Uterus (tissue), 4 donors: ENCODE measurements around the gene KCNQ1. TPM values are rescaled to one million over a fixed set of nuclear protein-coding genes. Genes with fewer than 3 reads are reported as not detected.

Experiments used
- DNase-seq, 2 donors: peaks; one replicate each; pipeline ENCODE4 v3.0.0-alpha.2; 2019 to 2020
- H3K27ac ChIP-seq, 2 donors: fragments of 200-600 bp; sonication (generic); 1 replicate in 1 of 2; 2 replicates in 1 of 2; pipeline ENCODE4 v1.5.1; 2016 to 2018
- H3K27me3 ChIP-seq, 2 donors: fragments of 200-600 bp; sonication (generic); one replicate each; pipeline ENCODE4 v1.5.1; 2018 to 2019; ENCODE audit warnings: control low read depth in 1 of 2
- H3K36me3 ChIP-seq, 2 donors: fragments of 200-600 bp; sonication (generic); one replicate each; pipeline ENCODE4 v1.5.1; 2019; ENCODE audit warnings: control low read depth in 1 of 2
- H3K4me1 ChIP-seq, 2 donors: fragments of 200-600 bp; sonication (generic); one replicate each; pipeline ENCODE4 v1.5.1; 2018 to 2019; ENCODE audit warnings: control low read depth in 1 of 2
- H3K4me3 ChIP-seq, 2 donors: fragments of 200-600 bp; sonication (generic); 1 replicate in 1 of 2; 2 replicates in 1 of 2; pipeline ENCODE4 v1.5.1; 2018 to 2019; ENCODE audit warnings: mild to moderate bottlenecking in 1 of 2
- H3K9me3 ChIP-seq, 2 donors: fragments of 200-600 bp; sonication (generic); one replicate each; pipeline ENCODE4 v1.5.1; 2019; ENCODE audit warnings: control low read depth in 1 of 2
- POLR2A ChIP-seq, 2 donors: fragments of 450-650 bp; IDR thresholded peaks; one replicate each; pipeline ENCODE4 v1.6.1; 2016; ENCODE audit warnings: antibody characterized with exemption in 2 of 2, mild to moderate bottlenecking in 1 of 2, moderate library complexity in 1 of 2
- intact Hi-C: fragments of 100-400 bp; cut with DNase I; formaldehyde crosslinking; loops from one replicate; pipeline ENCODE4 v1.15.1; 2023; ENCODE audit warnings: low total_unique reads
- total RNA-seq, 4 donors: library from RNA; depleted of rRNA in 3 of 4; stranded (reverse); fragments of >200 nt in 3 of 4; gene quantifications; one replicate each; pipeline versions ENCODE4 v1.1.0 to v1.2.4, GENCODE V29; 2014 to 2023
- TF ChIP-seq, protein P1 (sequence below), 4 experiments: fragments of 200-600 bp in 2 of 4; fragments of 450-650 bp in 2 of 4; sonication (generic) in 2 of 4; IDR thresholded peaks; one replicate each; pipeline ENCODE4 v1.5.1; 2016 to 2019; ENCODE audit warnings: antibody characterized with exemption in 4 of 4, mild to moderate bottlenecking in 2 of 4, moderate library complexity in 1 of 4
- donor health status: DM: yes; HTN: yes; CAD: no.

The KCNQ1 gene
- total RNA-seq, 4 donors from 2014 or later = 2.6 to 10.4 (median 5.4) TPM

DNA sequence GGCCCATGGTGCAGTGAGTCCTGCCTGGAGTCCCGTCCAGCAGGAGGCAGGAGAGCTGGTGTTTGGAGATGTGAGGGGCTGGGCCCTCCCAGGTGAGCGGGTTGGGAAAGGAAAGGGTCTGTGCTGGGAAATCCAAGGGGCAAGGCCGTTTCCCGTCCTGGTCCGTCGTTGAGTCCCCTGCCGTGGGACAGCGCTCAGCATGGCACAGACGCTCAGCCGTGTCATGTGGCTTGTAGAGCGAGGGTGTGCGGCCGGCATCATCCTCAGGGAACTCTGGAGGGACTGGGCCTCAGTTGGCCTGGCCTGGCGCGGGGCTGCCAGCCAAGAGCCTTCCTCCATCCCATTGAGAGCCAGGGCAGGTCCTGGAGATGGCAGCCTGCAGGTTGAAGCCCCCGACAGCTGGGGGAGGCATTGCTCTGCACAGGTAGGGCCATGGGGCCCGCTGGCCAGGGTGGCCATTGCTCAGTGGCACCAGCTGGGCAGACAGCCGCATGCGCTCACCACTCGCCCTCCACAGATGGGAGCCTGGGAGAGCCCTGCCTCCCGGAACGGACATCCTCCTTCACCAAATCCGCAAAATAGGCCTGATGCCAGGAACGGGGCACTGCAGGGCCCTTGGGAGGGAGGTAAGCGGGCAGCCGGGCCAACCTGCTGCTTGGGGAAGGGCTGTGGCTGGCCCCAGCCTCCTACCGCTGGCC, 28.7 kb downstream of the KCNQ1 start:
- Histone ChIP-seq H3K4me1 (no peaks in the 10 kb centered on the region), H3K9me3 (no peaks in the 10 kb centered on the region), H3K27ac (no peak overlapping the region), H3K27me3 (no peaks in the 10 kb centered on the region), H3K4me3 (no peak overlapping the region), H3K36me3 (no peaks in the 10 kb centered on the region)
- intact Hi-C loops = no loop called here
- no peak for DNase-seq
- TF ChIP-seq, protein P1, sequence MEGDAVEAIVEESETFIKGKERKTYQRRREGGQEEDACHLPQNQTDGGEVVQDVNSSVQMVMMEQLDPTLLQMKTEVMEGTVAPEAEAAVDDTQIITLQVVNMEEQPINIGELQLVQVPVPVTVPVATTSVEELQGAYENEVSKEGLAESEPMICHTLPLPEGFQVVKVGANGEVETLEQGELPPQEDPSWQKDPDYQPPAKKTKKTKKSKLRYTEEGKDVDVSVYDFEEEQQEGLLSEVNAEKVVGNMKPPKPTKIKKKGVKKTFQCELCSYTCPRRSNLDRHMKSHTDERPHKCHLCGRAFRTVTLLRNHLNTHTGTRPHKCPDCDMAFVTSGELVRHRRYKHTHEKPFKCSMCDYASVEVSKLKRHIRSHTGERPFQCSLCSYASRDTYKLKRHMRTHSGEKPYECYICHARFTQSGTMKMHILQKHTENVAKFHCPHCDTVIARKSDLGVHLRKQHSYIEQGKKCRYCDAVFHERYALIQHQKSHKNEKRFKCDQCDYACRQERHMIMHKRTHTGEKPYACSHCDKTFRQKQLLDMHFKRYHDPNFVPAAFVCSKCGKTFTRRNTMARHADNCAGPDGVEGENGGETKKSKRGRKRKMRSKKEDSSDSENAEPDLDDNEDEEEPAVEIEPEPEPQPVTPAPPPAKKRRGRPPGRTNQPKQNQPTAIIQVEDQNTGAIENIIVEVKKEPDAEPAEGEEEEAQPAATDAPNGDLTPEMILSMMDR (IDR thresholded peaks at IDR 0.05) = no peak
- no peak for TF ChIP-seq POLR2A (IDR thresholded peaks at IDR 0.05)

DNA sequence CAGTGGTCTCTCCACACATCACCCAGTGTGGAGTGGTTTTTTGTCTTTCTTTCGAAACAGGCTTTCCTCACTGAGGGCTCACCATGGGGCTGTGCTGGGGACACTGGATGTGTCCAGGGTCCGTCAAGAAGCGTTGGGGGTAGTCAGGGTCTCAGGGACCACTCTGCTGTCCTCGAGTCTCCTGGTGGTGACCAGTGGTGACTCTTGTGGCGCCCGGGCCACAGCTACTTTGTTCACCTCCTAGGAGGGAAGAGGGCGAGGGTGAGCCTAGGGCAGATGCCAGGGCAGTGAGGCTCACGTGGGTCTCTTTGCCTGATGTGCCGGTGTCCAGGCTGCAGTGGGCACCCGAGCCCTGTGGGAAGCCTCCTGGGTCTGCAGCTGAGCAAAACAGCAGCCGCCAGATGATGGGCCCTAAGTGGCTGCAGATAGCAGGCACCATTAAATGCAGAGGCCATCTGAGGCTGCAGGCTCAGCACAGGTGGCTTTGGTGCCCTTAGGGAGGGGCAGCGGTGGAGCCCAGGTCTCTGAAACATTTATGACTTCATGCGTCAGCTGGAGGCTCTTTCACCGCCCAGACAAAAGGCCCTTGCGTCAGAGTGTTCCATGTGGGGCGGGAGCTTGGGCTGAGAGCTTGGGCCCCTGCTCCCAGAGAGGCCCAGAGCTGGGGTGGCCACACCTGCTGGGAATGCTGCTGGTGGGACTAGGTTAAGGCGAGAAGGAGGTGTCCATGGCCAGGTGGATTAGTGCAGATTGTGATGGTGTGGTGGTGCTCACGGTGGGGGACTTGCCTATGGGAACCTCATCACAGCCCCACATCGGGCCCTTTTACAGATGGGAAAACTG, 29.5 kb downstream of the KCNQ1 start:
- H3K9me3 ChIP-seq = no peaks in the 10 kb centered on the region
- intact Hi-C loops = no loop called here
- no peaks in the 10 kb centered on the region for H3K4me1 ChIP-seq
- no peak for TF ChIP-seq POLR2A (IDR thresholded peaks at IDR 0.05)
- TF ChIP-seq, protein P1 (IDR thresholded peaks at IDR 0.05) = no peak
- no peaks in the 10 kb centered on the region for H3K27me3 ChIP-seq
- no peak overlapping the region for H3K4me3 ChIP-seq
- H3K27ac ChIP-seq = no peak overlapping the region
- DNase-seq = no peak
- H3K36me3 ChIP-seq = no peaks in the 10 kb centered on the region

DNA sequence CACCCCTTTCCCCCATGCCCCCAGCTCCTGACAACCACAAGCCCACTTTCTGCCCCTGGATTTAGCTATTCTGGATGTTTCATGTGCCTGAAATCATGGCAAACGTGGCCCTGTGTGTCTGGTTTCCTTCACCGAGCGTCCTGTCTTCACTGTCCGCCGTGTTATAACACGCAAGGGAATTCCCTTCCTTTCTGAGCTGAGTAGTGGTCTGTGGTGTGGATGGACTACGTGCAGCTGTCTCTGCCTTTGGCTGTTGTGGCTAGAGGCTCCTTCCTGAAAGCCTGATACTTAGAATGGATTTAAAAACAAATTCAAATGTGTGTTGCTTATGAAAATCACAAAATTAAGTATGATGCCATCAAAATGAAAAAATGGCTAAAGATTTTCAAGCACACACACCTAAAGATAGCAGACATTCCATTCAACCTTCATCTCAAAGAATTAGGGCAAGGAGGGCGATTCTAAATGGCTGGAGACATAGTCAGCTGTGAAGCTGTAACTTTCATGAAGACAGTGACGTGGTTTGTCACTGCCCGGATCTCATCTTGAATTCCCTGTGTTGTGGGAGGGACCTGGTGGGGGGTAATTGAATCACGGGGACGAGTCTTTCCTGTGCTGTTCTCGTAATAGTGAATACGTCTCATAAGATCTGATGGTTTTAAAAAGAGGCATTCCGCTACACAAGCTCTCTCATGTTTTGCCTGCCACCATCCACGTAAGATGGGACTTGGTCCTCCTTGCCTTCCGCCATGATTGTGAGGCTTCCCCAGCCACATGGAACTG, 30.5 kb downstream of the KCNQ1 start:
- no peaks in the 10 kb centered on the region for H3K4me1 ChIP-seq
- intact Hi-C loops = no loop called here
- H3K9me3 ChIP-seq = no peaks in the 10 kb centered on the region
- H3K27me3 ChIP-seq = no peaks in the 10 kb centered on the region
- no peak for DNase-seq
- H3K27ac ChIP-seq = no peak overlapping the region
- H3K36me3 ChIP-seq = no peaks in the 10 kb centered on the region
- TF ChIP-seq, protein P1 (IDR thresholded peaks at IDR 0.05) = no peak
- TF ChIP-seq POLR2A (IDR thresholded peaks at IDR 0.05) = no peak
- H3K4me3 ChIP-seq = no peak overlapping the region

DNA sequence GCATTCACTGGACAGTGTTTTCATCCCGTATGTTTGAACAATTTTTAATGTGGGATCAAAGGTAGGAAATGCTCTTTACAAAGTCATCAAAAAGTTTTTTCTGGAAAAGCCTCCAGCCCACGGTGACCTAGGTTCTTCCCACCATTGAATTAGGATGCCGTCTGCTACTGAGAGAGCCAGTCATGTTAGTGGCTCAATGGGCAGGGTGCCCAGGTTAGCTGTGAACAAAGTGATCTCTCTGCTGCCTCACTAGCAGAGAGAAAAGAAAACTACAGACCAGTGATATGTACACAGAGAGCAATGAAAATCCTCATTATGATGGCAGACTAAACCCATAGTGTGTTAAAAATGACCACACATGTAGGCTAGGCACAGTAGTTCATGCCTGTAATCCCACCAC, 32.4 kb downstream of the KCNQ1 start:
- Histone ChIP-seq H3K4me1 (no peaks in the 10 kb centered on the region), H3K9me3 (no peaks in the 10 kb centered on the region), H3K36me3 (no peaks in the 10 kb centered on the region), H3K27ac (no peak overlapping the region), H3K4me3 (no peak overlapping the region), H3K27me3 (no peaks in the 10 kb centered on the region)
- DNase-seq = no peak
- no peak for TF ChIP-seq POLR2A (IDR thresholded peaks at IDR 0.05)
- TF ChIP-seq, protein P1 (IDR thresholded peaks at IDR 0.05) = no peak
- intact Hi-C loops = no loop called here
